CD4-positive, CD25-positive, alpha-beta regulatory T cell (primary cell): Measurements from ENCODE around the gene LSM14B. TPM values are rescaled to one million over a fixed set of nuclear protein-coding genes. Genes with fewer than 3 reads are reported as not detected.

Source experiments
- ATAC-seq, 2 donors: fragments of 150-1000 bp; cut with Tn5 transposase; one replicate each; pipeline ENCODE4 v1.10.0; 2021; ENCODE audit warnings: low read depth in 2 of 2, moderate number of reproducible peaks in 2 of 2, moderate library complexity in 1 of 2
- DNase-seq, 3 donors: peaks; one replicate each; pipeline versions ENCODE4 v3.0.0 to v3.0.0-alpha.2; 2012 to 2022; ENCODE audit warnings: mixed read lengths in 1 of 3
- H3K27ac ChIP-seq: one replicate; pipeline ENCODE4 v1.7.0; 2013; ENCODE audit warnings: mild to moderate bottlenecking, low read length; ENCODE audit not compliant: insufficient read depth, poor library complexity, severe bottlenecking
- H3K27me3 ChIP-seq: one replicate; pipeline ENCODE4 v1.7.0; 2013; ENCODE audit warnings: low read length; ENCODE audit not compliant: control insufficient read depth, insufficient read depth
- H3K36me3 ChIP-seq: one replicate; pipeline ENCODE4 v1.7.0; 2013; ENCODE audit warnings: mild to moderate bottlenecking, low read length, moderate library complexity; ENCODE audit not compliant: control insufficient read depth, insufficient read depth
- H3K4me1 ChIP-seq: 2 replicates; pipeline ENCODE4 v1.7.0; 2013; ENCODE audit warnings: mild to moderate bottlenecking, low read length; ENCODE audit not compliant: insufficient read depth, control insufficient read depth, poor library complexity, severe bottlenecking
- H3K4me3 ChIP-seq: one replicate; pipeline ENCODE4 v1.7.0; 2013; ENCODE audit warnings: low read depth, mild to moderate bottlenecking, low read length, moderate library complexity
- H3K9me3 ChIP-seq, 2 experiments: 1 replicate in 1 of 2; 2 replicates in 1 of 2; pipeline ENCODE4 v1.7.0; 2013; ENCODE audit warnings: low read length in 2 of 2, mild to moderate bottlenecking in 1 of 2, moderate library complexity in 1 of 2; ENCODE audit not compliant: control insufficient read depth in 2 of 2
- H3K27ac Mint-ChIP-seq, 3 donors: one replicate each; pipeline ENCODE4 v1.8.0; 2020 to 2022; ENCODE audit warnings: mild to moderate bottlenecking in 3 of 3, mixed read lengths in 3 of 3, moderate library complexity in 2 of 3
- H3K27me3 Mint-ChIP-seq: one replicate; pipeline ENCODE4 v1.8.0; 2022; ENCODE audit warnings: mild to moderate bottlenecking, mixed read lengths
- H3K36me3 Mint-ChIP-seq: one replicate; pipeline ENCODE4 v1.8.0; 2020; ENCODE audit warnings: mixed read lengths
- H3K4me1 Mint-ChIP-seq, 4 donors: one replicate each; pipeline ENCODE4 v1.8.0; 2020 to 2022; ENCODE audit warnings: mixed read lengths in 4 of 4, mild to moderate bottlenecking in 1 of 4
- H3K4me3 Mint-ChIP-seq, 4 donors: one replicate each; pipeline ENCODE4 v1.8.0; 2020 to 2022; ENCODE audit warnings: mild to moderate bottlenecking in 4 of 4, mixed read lengths in 4 of 4, moderate library complexity in 3 of 4
- H3K9me3 Mint-ChIP-seq, 7 donors: one replicate each; pipeline ENCODE4 v1.8.0; 2020 to 2022; ENCODE audit warnings: mixed read lengths in 7 of 7, mild to moderate bottlenecking in 3 of 7, moderate library complexity in 2 of 7
- polyA plus RNA-seq, 4 donors: library from polyadenylated mRNA; unstranded; fragments of 300-500 nt; fragmentation: Illumina TruSeq; gene quantifications; one replicate each; pipeline ENCODE4 v1.2.3, GENCODE V29; 2021
- total RNA-seq: library from RNA; stranded (reverse); gene quantifications from one replicate; pipeline ENCODE4 v1.2.3, GENCODE V29; 2022

The LSM14B gene
- total and polyA plus RNA-seq, 5 donors from 2014 or later = 0.65 to 33.7 (median 1.2) TPM

GRCh38 chr20:62134735-62135231 lies 12.5 kb downstream of the LSM14B start:
- Mint-ChIP-seq H3K36me3 (peaks cover 40% of the 10 kb centered on the region), H3K27me3 (no peaks in the 10 kb centered on the region), H3K27ac (no peak overlapping the region), H3K9me3 (no peaks in the 10 kb centered on the region), H3K4me1 (peaks cover 5 to 34% (median 22%) of the 10 kb centered on the region in 4 donors), H3K4me3 (no peak overlapping the region)
- H3K27me3 ChIP-seq = no peaks in the 10 kb centered on the region
- no peaks in the 10 kb centered on the region for H3K4me1 ChIP-seq
- peaks cover 95% of the 10 kb centered on the region for H3K36me3 ChIP-seq
- ATAC-seq = no peak
- no peak overlapping the region for H3K4me3 ChIP-seq
- no peak overlapping the region for H3K27ac ChIP-seq
- no peak for DNase-seq
- no peaks in the 10 kb centered on the region for H3K9me3 ChIP-seq

- no peaks in the 10 kb centered on the region for H3K27me3 Mint-ChIP-seq
- Histone ChIP-seq H3K4me1 (peaks cover 7% of the 10 kb centered on the region), H3K36me3 (peaks cover 96% of the 10 kb centered on the region), H3K27ac (no peak overlapping the region), H3K27me3 (no peaks in the 10 kb centered on the region), H3K9me3 (no peaks in the 10 kb centered on the region), H3K4me3 (no peak overlapping the region)
- H3K4me1 Mint-ChIP-seq = peaks cover 5 to 43% (median 29%) of the 10 kb centered on the region in 4 donors
- DNase-seq = no peak
- H3K36me3 Mint-ChIP-seq = peaks cover 47% of the 10 kb centered on the region
- peak overlapping the region in 1 of 4 donors; percentile 66 for H3K4me3 Mint-ChIP-seq
- peak overlapping the region in 1 of 3 donors; percentile 83 for H3K27ac Mint-ChIP-seq
- no peak for ATAC-seq
- H3K9me3 Mint-ChIP-seq = no peaks in the 10 kb centered on the region
Measured at GRCh38 chr20:62135573-62136266, 13.4 kb downstream of the LSM14B start.

- Mint-ChIP-seq H3K27me3 (no peaks in the 10 kb centered on the region), H3K4me1 (peaks cover 5 to 49% (median 36%) of the 10 kb centered on the region in 4 donors), H3K4me3 (peak overlapping the region in 2 of 4 donors; percentile 27 to 75), H3K36me3 (peaks cover 40% of the 10 kb centered on the region), H3K27ac (peak overlapping the region; percentile 61 to 84 (median 83)), H3K9me3 (no peaks in the 10 kb centered on the region)
- Histone ChIP-seq H3K27me3 (no peaks in the 10 kb centered on the region), H3K27ac (peak overlapping the region; percentile 25), H3K4me3 (no peak overlapping the region), H3K4me1 (peaks cover 15% of the 10 kb centered on the region), H3K36me3 (peaks cover 90% of the 10 kb centered on the region), H3K9me3 (no peaks in the 10 kb centered on the region)
- DNase-seq (peak; percentile 45 to 86 (median 76)), ATAC-seq (peak; percentile 81 to 83)
Measured at GRCh38 chr20:62136283-62137091, 14.2 kb downstream of the LSM14B start.

- ATAC-seq (no peak), DNase-seq (no peak)
- Mint-ChIP-seq H3K4me3 (peak overlapping the region in 2 of 4 donors; percentile 27 to 75), H3K27ac (peak overlapping the region; percentile 61 to 84 (median 83)), H3K27me3 (peaks cover 3% of the 10 kb centered on the region), H3K36me3 (peaks cover 38% of the 10 kb centered on the region), H3K9me3 (no peaks in the 10 kb centered on the region), H3K4me1 (peaks cover 5 to 53% (median 40%) of the 10 kb centered on the region in 4 donors)
- no peaks in the 10 kb centered on the region for H3K27me3 ChIP-seq
- peaks cover 84% of the 10 kb centered on the region for H3K36me3 ChIP-seq
- H3K4me3 ChIP-seq = no peak overlapping the region
- H3K9me3 ChIP-seq = no peaks in the 10 kb centered on the region
- H3K4me1 ChIP-seq = peaks cover 20% of the 10 kb centered on the region
- peak overlapping the region; percentile 25 for H3K27ac ChIP-seq
Measured at GRCh38 chr20:62137092-62137384, 14.8 kb downstream of the LSM14B start.

- peaks cover 26% of the 10 kb centered on the region for H3K4me1 ChIP-seq
- H3K4me1 Mint-ChIP-seq = peaks cover 5 to 50% (median 38%) of the 10 kb centered on the region in 4 donors
- H3K36me3 ChIP-seq = peaks cover 78% of the 10 kb centered on the region
- no peak overlapping the region for H3K27ac ChIP-seq
- H3K4me3 ChIP-seq = no peak overlapping the region
- H3K9me3 Mint-ChIP-seq = no peaks in the 10 kb centered on the region
- DNase-seq (no peak), ATAC-seq (no peak)
- no peaks in the 10 kb centered on the region for H3K9me3 ChIP-seq
- H3K4me3 Mint-ChIP-seq = peak overlapping the region in 1 of 4 donors; percentile 75
- peak overlapping the region in 2 of 3 donors; percentile 83 to 84 for H3K27ac Mint-ChIP-seq
- peaks cover 5% of the 10 kb centered on the region for H3K27me3 Mint-ChIP-seq
- H3K36me3 Mint-ChIP-seq = peaks cover 32% of the 10 kb centered on the region
- no peaks in the 10 kb centered on the region for H3K27me3 ChIP-seq
Measured at GRCh38 chr20:62137478-62138203, 15.4 kb downstream of the LSM14B start.

- Histone ChIP-seq H3K27me3 (no peaks in the 10 kb centered on the region), H3K9me3 (no peaks in the 10 kb centered on the region), H3K36me3 (peaks cover 73% of the 10 kb centered on the region), H3K4me1 (peaks cover 26% of the 10 kb centered on the region), H3K27ac (no peak overlapping the region), H3K4me3 (no peak overlapping the region)
- H3K27me3 Mint-ChIP-seq = peaks cover 5% of the 10 kb centered on the region
- ATAC-seq = no peak
- H3K4me3 Mint-ChIP-seq = peak overlapping the region in 2 of 4 donors; percentile 37 to 38
- H3K9me3 Mint-ChIP-seq = no peaks in the 10 kb centered on the region
- H3K27ac Mint-ChIP-seq = peak overlapping the region in 2 of 3 donors; percentile 42 to 83
- peaks cover 32% of the 10 kb centered on the region for H3K36me3 Mint-ChIP-seq
- peaks cover 5 to 50% (median 38%) of the 10 kb centered on the region in 4 donors for H3K4me1 Mint-ChIP-seq
- DNase-seq = no peak
Measured at GRCh38 chr20:62138204-62138543, 15.9 kb downstream of the LSM14B start.

GRCh38 chr20:62138912-62139311 lies 16.6 kb downstream of the LSM14B start:
- Histone ChIP-seq H3K9me3 (no peaks in the 10 kb centered on the region), H3K27ac (peak overlapping the region; percentile 10), H3K27me3 (no peaks in the 10 kb centered on the region), H3K4me3 (no peak overlapping the region), H3K4me1 (peaks cover 26% of the 10 kb centered on the region), H3K36me3 (peaks cover 68% of the 10 kb centered on the region)
- DNase-seq (no peak), ATAC-seq (no peak)
- Mint-ChIP-seq H3K9me3 (no peaks in the 10 kb centered on the region), H3K27me3 (peaks cover 5% of the 10 kb centered on the region), H3K4me1 (peaks cover 5 to 49% (median 38%) of the 10 kb centered on the region in 4 donors), H3K27ac (peak overlapping the region in 1 of 3 donors; percentile 41), H3K4me3 (no peak overlapping the region), H3K36me3 (peaks cover 32% of the 10 kb centered on the region)
